IPS-20b (cell line): Measurements from ENCODE around the gene LRRC9.
"Not testable (repeated sequence)": the region's sequence is repeated elsewhere in the genome, so short reads cannot be mapped to it uniquely, and the experiment has no call there.

ENCODE experiments used
- H3K27ac ChIP-seq: one replicate; pipeline ENCODE4 v1.5.1; 2013; ENCODE audit warnings: low read length
- H3K27me3 ChIP-seq: 2 replicates; pipeline ENCODE4 v1.6.1; 2013; ENCODE audit warnings: mild to moderate bottlenecking, low read length, inconsistent platforms; ENCODE audit not compliant: insufficient read depth
- H3K36me3 ChIP-seq: 2 replicates; pipeline ENCODE4 v1.6.1; 2013; ENCODE audit warnings: low read depth, mild to moderate bottlenecking, inconsistent platforms, low read length, moderate library complexity; ENCODE audit not compliant: insufficient read depth
- H3K4me1 ChIP-seq: 2 replicates; pipeline ENCODE4 v1.6.1; 2013; ENCODE audit warnings: mild to moderate bottlenecking, control low read depth, inconsistent platforms, low read length, moderate library complexity; ENCODE audit not compliant: insufficient read depth
- H3K4me3 ChIP-seq: 2 replicates; pipeline ENCODE4 v1.5.1; 2013; ENCODE audit warnings: mild to moderate bottlenecking, low read length, inconsistent platforms
- H3K9ac ChIP-seq: 2 replicates; pipeline ENCODE4 v1.6.1; 2013; ENCODE audit warnings: low read depth, mild to moderate bottlenecking, inconsistent platforms, low read length, moderate library complexity
- H3K9me3 ChIP-seq: 2 replicates; pipeline ENCODE4 v1.6.1; 2013; ENCODE audit warnings: mild to moderate bottlenecking, low read depth, low read length, inconsistent platforms; ENCODE audit not compliant: insufficient read depth

Gene LRRC9

GRCh38 chr14:60095231-60095630, 175.3 kb downstream of the LRRC9 start:
- peaks cover 27% of the 10 kb centered on the region for H3K4me1 ChIP-seq
- H3K9ac ChIP-seq: no peak overlapping the region
- no peak overlapping the region for H3K27ac ChIP-seq
- H3K36me3 ChIP-seq: peaks cover 8% of the 10 kb centered on the region; the same call in 1 of the 2 replicates
- H3K27me3 ChIP-seq: no peaks in the 10 kb centered on the region
- H3K4me3 ChIP-seq: no peak overlapping the region
- H3K9me3 ChIP-seq: no peaks in the 10 kb centered on the region

GRCh38 chr14:60095781-60096450, 176.0 kb downstream of the LRRC9 start:
- H3K9me3 ChIP-seq: no peaks in the 10 kb centered on the region
- H3K4me1 ChIP-seq: peaks cover 27% of the 10 kb centered on the region
- H3K9ac ChIP-seq: no peak overlapping the region
- H3K4me3 ChIP-seq: no peak overlapping the region
- H3K27ac ChIP-seq: no peak overlapping the region
- H3K36me3 ChIP-seq: peaks cover 8% of the 10 kb centered on the region; the same call in 1 of the 2 replicates
- H3K27me3 ChIP-seq: no peaks in the 10 kb centered on the region

GRCh38 chr14:60097974-60098373, 178.0 kb downstream of the LRRC9 start:
- Histone ChIP-seq H3K27ac (no peak overlapping the region), H3K36me3 (peaks cover 8% of the 10 kb centered on the region; the same call in 1 of the 2 replicates), H3K4me3 (no peak overlapping the region), H3K27me3 (no peaks in the 10 kb centered on the region), H3K9ac (no peak overlapping the region), H3K4me1 (peaks cover 29% of the 10 kb centered on the region), H3K9me3 (no peaks in the 10 kb centered on the region)

GRCh38 chr14:60099855-60100254, 179.9 kb downstream of the LRRC9 start:
- H3K27me3 ChIP-seq, H3K9ac ChIP-seq, H3K9me3 ChIP-seq, H3K36me3 ChIP-seq, H3K27ac ChIP-seq, H3K4me3 ChIP-seq: not testable (repeated sequence)
- H3K4me1 ChIP-seq: peaks cover 17% of the 10 kb centered on the region

GRCh38 chr14:60101786-60102185, 181.8 kb downstream of the LRRC9 start:
- peaks cover 8% of the 10 kb centered on the region; the same call in 1 of the 2 replicates for H3K36me3 ChIP-seq
- peaks cover 7% of the 10 kb centered on the region; the same call in 1 of the 2 replicates for H3K4me1 ChIP-seq
- H3K27me3 ChIP-seq: no peaks in the 10 kb centered on the region
- no peak overlapping the region for H3K4me3 ChIP-seq
- no peak overlapping the region for H3K27ac ChIP-seq
- no peaks in the 10 kb centered on the region for H3K9me3 ChIP-seq
- no peak overlapping the region for H3K9ac ChIP-seq

GRCh38 chr14:60102389-60102788, 182.4 kb downstream of the LRRC9 start:
- H3K4me3 ChIP-seq: no peak overlapping the region
- H3K9me3 ChIP-seq: no peaks in the 10 kb centered on the region
- no peak overlapping the region for H3K9ac ChIP-seq
- peaks cover 7% of the 10 kb centered on the region; the same call in 1 of the 2 replicates for H3K4me1 ChIP-seq
- H3K27me3 ChIP-seq: no peaks in the 10 kb centered on the region
- no peak overlapping the region for H3K27ac ChIP-seq
- H3K36me3 ChIP-seq: peaks cover 9% of the 10 kb centered on the region

GRCh38 chr14:60106339-60106738, 186.4 kb downstream of the LRRC9 start:
- Histone ChIP-seq H3K9me3 (no peaks in the 10 kb centered on the region), H3K4me1 (peaks cover 7% of the 10 kb centered on the region; the same call in 1 of the 2 replicates), H3K4me3 (no peak overlapping the region), H3K36me3 (peaks cover 22% of the 10 kb centered on the region), H3K9ac (no peak overlapping the region), H3K27ac (no peak overlapping the region), H3K27me3 (no peaks in the 10 kb centered on the region)

- Histone ChIP-seq H3K4me3 (no peak overlapping the region), H3K27ac (no peak overlapping the region), H3K36me3 (peaks cover 22% of the 10 kb centered on the region), H3K9ac (no peak overlapping the region), H3K4me1 (peaks cover 7% of the 10 kb centered on the region; the same call in 1 of the 2 replicates), H3K27me3 (no peaks in the 10 kb centered on the region), H3K9me3 (no peaks in the 10 kb centered on the region)
These were observed 187.5 kb downstream of the LRRC9 start for GRCh38 chr14:60107477-60107876.

GRCh38 chr14:60111732-60112131, 191.8 kb downstream of the LRRC9 start:
- Histone ChIP-seq H3K36me3 (peaks cover 39% of the 10 kb centered on the region), H3K27me3 (no peaks in the 10 kb centered on the region), H3K9ac (no peak overlapping the region), H3K9me3 (no peaks in the 10 kb centered on the region), H3K27ac (no peak overlapping the region), H3K4me1 (no peaks in the 10 kb centered on the region), H3K4me3 (no peak overlapping the region)
